HG03280 (cell line): Measurements from ENCODE around the gene ANKMY1.
"Not testable (repeated sequence)": the region's sequence is repeated elsewhere in the genome, so short reads cannot be mapped to it uniquely, and the experiment has no call there.

ENCODE experiments used
- ATAC-seq: cut with Tn5 transposase; IDR thresholded peaks from one replicate; pipeline ENCODE4 v1.9.1; 2021; ENCODE audit warnings: mild to moderate bottlenecking, moderate library complexity; ENCODE audit not compliant: unreplicated experiment

The ANKMY1 gene

DNA sequence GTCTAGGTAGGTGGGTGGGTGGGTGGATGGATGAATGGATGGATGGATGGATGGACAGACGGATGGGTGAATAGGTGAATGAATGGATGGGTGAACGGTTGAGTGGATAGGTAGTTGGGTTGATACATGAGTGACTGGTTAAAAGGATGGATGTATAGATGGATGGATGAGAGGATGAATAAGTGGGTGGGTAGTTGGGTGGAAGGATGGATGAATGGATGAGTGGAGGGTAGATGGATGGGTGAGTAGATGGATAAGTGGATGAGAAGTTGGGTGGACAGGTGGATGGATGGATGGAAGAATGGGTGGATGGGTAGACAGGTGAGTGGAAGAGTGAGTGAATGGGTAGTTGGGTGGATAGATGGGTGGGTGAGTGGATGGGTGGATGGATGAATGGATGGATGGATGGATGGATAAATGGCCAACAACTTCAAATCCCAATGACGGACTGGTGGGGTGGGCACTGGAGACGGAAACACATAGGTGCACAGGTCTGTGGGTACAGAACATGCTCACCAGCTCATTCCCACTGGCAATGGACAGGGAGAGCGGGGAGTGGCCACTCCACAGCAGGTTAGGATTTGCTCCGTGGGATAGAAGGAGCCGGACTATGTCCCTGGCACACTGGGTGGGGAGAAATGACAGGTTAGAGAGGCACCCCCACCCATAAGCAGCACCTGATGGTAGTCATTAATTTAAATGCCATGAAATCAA, 48.8 kb downstream of the ANKMY1 start:
- no peak for ATAC-seq

DNA sequence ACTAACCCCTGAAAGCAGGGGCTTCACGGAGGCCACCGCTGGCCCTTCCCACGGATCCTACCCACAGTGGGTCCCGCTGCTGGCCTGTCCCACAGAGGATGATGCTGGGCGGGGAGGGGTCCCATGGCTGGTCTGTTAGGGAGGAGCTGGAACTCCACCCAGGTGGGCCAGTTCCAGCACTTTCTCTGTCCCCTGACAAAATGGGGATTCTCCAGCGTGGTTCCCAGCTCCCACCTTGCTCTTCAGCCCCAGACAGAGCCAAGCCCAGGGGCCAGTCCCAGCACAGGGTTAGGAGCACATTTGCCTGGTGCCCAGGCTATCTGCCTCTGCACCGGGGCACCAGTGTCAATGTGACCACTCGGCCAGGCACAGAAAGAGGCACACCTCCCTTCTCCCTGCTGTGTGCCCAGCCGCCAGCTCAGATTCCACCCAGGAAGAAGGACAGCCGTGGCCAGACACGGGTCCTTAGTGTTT, 50.0 kb downstream of the ANKMY1 start:
- no peak for ATAC-seq

DNA sequence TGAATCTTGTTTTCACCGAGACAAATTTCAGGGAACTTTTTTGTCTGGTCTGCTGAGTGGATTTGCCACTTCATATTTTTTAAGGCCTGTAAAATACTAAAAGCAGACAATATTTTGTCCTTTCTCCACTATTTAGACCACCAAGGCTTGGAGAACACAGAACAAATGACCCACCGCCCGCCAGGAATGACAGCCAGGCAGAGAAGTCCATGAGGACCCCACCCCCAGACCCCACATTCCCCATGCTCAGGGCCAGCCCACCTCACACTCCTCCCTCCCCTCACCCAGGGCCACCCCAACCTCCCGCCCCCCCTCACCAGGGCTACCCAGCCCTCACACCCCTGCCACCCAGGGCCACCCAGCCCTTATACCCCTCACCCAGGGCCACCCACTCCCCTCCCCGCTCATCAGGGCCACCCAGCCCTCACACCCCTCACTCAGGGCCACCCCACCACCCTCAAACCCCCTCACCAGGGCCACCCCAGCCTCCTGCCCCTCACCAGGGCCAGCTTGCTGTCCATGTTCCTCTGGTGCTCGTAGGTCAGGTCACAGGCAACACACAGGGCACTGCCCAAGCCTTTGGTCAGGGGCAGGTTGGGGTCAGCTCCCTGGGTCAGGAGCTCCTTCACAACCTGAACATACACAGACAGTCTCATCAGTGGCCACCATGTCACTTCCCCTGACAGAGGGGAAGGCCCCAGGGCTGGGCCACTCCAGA, 50.6 kb downstream of the ANKMY1 start:
- ATAC-seq = no peak

DNA sequence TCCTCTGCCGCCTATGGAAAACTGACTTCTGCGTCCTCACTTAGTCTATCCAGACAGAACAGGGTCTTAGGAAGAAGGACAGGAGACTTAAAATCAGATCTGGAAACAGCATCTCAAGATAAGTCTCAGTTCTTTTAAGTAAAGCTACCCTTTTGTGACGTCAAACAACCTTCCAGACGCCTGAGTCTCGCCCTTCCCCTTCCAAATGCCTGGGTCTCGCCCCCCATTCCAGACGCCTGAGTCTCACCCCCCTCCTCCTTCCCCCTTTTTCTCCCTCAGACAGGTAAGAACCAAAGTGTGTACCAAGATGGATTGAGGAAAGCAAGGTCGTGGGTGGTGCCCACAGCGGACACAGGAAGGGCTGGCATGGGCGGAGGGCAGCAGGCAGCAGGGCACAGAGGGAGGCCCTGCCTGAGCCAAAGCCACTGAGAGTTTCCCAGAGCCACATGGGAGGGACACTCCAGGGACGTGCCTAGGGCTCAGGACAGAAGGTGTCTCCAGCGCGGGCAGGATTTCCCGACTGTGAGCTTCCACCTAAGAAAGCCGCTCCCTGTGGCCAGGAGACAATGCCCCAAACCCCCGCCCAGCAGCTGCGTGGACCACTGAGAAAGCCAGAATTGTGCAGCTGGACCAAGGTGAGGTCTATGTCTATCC, 51.3 kb downstream of the ANKMY1 start:
- no peak for ATAC-seq

DNA sequence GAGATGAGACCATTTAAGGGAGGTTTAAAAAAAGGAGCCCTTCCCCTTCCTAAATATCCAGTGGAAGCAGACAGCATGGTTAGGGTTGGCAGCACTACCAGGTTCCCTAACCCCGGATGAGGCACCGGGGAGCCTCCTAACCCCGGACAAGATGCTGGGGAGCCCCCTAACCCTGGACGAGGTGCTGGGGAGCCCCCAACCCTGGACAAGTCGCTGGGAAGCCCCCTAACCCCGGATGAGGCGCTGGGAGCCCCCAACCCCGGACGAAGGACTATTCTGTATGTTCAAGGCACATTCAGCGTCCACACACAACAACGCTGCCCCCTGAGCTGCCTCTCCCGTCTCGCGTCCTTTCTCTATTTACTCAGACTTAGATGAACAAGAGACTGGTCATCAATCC, 51.9 kb downstream of the ANKMY1 start:
- no peak for ATAC-seq

DNA sequence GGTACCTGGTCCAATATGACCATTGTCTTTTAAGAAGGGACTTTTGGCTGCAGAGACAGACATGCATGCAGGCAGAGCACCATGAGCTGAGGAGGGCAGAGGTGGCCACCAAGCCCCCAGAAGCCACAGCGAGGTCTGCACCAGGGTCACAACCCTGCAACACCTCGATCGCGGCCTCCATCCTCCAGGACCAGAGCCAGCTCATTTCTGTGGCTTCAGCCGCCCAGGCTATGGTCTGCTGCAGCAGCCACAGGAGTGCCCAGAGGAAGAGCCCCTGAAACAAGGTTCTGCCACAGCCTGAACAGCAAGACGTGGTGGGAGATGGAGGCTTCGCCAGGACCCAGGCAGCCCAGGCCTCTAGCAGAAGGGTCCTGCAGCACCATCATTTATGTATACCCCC, 53.9 kb downstream of the ANKMY1 start:
- ATAC-seq = no peak

DNA sequence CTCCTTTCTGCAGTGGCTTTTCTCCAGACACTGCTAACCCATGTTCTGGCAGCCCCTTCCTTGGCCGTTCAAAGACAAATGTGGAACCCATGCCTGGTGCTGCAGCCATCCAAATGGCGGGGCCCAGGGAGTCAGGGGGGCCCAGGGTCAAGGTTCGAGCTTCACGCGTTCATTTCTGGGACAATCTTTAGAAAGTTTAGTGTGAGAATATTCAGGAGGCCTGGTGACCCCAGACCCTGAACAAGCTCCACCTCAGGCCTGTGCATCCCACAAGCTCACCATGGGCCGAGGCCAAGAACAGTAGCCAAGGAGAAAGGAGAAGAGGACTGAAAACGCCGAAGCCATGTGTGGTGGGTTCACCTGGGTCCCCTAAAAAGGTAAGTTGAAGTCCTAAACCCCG, 54.4 kb downstream of the ANKMY1 start:
- no peak for ATAC-seq

DNA sequence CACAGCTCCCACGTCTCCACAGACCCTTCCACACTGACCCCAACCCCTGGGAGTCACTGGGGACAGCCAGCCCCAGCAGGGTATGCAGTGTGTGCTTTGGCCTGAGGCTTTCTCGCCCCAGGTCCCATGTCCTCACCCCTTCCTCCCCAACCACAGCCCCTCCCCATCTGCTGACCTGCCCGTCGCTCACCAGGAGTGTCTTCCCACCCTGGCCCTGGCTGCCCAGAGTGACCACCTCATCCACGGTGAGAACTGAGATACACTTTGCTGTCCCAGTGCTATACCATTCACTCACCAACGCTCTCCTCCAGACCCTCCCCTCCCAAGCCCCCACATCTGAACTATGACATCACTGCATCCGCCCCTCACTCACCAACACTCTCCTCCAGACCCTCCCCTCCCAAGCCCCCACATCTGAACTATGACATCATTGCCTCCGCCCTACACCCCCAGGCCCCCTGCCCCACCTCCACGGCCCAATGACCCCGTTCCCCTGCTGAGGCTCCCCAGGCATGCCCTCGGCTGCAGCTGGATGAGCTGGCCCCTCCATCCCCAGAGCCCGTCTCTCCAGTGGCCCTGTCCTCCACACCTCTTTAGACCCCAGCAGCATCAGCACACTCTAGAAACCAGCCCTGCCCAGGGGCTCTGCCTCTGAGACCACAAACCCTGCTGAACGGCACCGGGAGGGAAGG, 55.2 kb downstream of the ANKMY1 start:
- ATAC-seq = no peak

DNA sequence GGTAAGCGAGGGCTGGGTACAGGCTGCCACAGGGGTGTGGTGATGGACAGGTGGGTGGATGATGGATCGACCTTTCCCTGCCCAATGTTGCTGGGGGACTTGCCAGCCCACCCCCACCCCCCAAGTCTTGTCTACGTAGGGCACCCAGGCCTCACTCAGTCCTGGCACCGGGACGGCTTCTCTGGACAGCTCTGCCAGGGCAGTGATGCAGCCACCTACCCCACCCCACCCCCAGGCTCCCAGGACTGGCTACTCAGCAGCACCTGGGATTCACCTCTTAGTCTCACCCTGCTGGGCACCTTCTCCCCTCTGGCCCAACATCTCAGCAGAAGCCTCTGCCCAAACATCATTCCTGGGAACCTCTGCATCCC, 55.7 kb downstream of the ANKMY1 start:
- no peak for ATAC-seq

DNA sequence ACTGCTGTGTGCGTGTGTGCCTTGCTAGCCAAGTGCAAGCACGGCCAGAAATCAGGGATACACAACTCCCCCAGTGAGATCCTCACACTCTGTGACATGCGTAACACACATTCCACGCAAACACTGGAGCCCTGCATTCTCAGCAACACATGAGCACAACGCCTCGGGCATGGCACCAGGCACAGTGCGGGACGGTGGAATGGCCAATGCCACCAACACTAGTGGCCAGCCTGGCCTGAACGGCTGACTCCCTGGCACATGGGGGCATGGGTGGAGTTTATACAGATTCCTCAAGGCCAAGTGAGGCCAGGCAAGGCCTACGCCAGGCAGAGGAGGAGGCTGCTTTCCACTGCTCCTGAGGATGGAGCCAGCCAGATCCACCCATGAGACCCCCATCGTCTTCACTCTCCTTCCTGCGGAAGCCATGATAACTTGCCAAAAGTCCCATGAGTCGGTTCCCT, 56.2 kb downstream of the ANKMY1 start:
- ATAC-seq = no peak

DNA sequence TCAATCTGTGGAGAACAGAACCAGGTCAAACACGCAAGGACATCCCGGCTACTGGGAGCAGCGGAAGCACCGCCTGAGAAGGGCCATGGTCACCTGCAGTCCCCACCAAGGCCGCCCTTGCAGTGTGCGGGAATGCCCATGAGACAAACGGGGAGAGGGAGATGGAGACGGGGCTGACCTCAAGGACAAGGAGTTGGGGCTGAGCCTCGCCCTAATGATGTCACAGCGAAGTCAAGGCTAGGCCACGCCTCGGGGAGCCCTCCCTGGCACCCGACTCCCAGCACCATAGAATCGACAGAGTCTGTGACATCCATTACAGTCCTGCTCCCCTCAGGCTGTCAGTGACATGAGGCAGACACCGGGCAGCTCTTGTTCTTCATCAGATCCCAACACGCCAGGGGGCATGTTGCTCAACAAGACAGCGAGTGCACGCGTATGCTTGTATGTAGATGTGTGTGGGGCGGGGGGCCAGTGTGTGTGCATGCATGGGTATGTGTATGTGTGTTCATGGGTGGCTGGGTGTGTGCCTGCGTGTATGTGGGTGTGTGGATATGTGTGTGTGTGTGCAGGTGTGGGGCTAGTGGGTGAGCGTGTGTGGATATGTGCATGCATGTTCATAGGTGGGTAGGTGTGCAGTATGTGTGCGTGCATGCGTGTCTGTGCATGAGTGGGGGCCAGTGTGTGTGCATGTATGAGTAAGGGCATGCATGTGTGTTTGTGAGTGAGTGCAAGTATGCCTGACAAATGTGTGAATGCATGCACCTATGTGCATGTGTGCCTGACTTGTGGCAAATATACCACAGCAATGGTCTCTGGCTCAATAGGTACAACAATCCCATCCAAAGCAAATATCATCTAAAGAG, 57.0 kb downstream of the ANKMY1 start:
- ATAC-seq = no peak

DNA sequence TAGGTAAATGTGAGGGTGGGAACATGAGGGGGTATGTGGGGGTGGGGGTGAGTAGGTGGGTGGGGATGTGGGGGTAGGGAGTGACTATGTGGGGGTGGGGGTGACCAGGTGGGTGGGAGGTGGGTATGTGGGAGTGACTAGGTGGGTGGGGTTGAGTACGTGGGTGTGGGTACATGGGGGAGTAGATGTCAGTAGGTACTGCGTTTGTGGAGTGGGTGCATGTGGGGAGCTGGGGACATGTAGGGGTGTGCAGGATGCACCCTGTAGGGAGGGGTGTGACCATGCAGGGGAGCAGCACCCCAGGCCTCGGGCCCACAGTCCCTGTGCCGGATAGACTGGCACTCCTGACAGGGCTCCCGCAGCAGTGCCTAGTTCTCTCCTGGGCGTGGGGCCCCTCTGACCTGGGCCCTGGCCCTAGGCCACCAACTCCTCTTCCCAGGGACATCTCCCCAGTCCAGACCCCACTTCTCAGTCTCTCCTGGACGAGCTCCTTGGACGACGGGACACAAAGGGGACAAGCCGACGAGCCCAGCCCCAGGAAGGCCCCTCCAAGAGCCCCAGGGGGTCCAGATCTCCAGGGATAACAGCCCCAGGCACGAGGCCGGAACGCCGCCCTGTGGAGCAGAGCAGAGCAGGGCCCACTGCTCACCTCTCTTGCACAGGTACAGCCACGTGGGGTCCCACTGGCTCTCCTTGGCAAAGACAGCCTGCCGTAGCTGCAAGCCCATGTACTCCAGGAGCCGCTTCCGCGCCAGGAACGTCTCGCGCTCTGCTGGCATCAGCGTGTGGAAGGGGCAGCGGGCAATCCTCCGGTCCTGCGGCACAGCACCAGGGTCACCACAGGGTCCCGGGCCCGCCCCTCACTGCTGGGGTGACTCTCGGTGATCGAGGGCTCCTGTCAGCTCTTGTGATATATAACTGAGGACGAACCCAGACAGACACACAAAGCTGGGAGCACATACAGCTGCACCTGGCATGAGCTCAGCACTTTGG, 58.2 kb downstream of the ANKMY1 start:
- no peak for ATAC-seq

DNA sequence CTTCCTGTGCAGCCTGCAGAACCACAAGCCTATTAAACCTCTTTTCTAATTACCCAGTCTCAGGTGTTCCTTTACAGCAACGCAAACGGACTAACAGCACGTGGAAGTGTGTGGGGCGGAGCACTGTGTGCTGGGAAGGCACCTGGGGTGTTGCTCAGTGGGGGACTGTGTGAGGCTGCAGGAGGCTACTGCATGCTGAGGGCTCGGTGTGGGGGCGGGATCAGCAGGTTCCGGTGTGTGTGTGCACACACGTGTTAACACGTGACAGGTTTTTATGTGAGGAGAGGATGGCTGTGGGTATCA, 58.9 kb downstream of the ANKMY1 start:
- ATAC-seq = no peak

DNA sequence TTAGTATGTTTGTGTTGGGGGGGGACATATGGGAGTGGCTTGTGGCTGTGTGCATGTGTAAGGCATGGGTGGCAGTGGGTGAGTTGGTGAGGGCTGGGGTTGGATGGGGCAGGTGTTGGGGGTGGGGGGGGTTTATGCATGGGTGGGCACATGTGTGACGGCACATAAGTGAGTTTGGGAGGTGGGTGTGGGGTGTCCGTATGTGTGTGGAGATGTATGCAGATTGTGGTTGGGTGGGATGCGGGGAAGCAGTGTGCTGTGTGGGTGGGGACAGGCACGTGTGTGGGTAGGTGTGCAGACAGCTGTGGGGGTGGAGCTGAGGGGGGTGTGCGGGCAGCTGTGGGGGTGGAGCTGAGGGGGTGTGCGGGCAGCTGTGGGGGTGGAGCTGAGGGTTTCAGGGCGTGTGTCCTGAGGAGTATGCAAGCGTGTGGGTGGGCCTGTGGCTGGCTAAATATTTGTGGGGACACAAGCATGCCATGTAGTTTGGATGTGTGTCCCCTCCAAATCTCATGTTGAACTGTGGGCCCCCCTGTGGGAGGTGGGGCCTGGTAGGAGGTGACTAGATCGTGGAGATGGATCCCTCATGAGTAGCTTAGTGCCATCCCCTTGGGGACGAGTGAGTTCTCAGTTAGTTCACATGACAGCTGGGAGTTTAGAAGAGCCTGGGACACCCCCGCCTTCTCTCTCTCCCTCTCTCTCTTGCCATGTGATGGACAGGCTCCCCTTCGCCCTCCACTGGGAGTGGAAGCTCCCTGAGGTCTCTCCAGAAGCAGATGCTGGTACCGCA, 59.4 kb downstream of the ANKMY1 start:
- no peak for ATAC-seq

DNA sequence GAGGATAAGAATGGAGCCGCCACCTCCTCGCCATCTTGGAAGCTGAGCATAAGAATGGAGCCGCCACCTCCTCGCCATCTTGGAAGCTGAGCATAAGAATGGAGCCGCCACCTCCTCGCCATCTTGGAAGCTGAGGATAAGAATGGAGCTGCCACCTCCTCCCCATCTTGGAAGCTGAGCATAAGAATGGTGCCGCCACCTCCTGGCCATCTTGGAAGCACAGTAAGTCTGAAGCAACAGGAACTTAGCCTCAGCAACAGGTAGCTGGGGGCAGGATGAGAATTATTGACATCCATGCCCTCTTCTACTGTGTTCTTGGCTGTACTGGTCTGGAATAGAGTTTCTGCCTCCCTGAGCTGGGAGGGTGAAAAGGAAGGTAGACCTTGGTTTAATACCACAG, 60.7 kb downstream of the ANKMY1 start:
- ATAC-seq = not testable (repeated sequence)

DNA sequence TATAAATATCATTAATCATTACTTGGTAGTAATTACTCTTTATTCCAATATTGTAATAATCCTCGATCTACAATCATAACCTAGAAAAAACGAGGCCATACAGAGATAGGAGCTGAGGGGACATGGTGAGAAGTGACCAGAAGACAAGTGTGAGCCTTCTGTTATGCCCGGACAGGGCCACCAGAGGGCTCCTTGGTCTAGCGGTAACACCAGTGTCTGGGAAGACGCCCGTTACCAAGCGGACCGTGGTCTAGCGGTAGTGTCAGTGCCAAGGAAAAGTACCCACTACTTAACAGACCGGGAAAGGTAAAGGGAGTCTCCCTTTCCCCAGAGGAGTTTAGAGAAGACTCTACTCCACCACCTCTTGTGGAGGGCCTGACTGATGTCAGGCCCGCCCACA, 62.8 kb downstream of the ANKMY1 start:
- ATAC-seq = not testable (repeated sequence)

DNA sequence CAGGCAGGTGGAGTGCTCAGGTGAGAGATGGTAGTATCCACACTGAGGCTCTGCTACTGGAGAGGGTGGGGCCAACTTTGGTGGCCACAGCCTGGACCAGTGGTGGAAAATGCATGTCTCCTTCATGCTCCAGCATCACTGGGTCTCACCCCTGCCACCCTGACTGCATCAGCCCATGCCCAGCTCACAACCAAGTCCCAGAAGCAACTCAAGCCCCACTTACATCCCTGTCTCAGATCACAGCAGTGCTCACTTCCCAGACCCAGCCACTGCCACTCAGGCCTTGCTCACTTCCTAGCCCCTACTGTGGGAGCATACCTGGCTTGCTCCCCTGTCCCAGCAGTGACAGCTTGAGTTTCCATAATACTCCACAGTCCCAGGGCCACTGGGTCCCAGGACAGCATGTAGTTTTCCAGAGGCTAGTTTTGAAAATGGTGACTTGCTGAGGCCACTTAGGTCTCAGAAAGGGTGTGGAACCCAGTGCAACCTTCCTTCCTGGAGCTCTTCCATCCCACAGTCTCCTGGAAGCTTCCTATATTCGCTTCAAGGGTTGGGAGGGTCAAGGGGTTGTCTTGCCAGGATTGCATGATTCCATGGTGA, 63.5 kb downstream of the ANKMY1 start:
- ATAC-seq = no peak

DNA sequence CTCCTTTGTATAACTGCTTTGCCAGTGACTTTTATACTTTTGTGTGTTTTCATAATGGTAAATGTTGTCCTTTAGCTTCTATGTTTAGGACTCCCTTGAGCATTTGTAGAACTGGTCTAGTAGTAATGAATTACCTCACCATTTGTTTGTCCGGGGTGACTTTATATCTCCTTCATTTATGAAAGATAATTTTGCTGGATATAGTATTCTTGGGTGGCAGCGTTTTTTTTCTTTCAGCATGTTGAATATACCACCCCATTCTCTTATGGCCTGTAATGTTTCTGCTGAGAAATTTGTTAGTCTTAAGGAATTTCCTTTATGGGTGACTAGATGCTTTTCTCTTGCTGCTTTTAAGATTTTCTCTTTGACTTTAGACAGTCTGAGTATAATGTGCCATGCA, 66.3 kb downstream of the ANKMY1 start:
- no peak for ATAC-seq
